HG03135 (cell line): ENCODE measurements around the gene RAB32.

Source experiments
- ATAC-seq: cut with Tn5 transposase; IDR thresholded peaks from one replicate; pipeline ENCODE4 v1.9.1; 2021; ENCODE audit warnings: mild to moderate bottlenecking, moderate library complexity; ENCODE audit not compliant: unreplicated experiment

Gene RAB32

GRCh38 chr6:146581968-146582367 is 38.3 kb downstream of the RAB32 start:
- no peak for ATAC-seq

DNA sequence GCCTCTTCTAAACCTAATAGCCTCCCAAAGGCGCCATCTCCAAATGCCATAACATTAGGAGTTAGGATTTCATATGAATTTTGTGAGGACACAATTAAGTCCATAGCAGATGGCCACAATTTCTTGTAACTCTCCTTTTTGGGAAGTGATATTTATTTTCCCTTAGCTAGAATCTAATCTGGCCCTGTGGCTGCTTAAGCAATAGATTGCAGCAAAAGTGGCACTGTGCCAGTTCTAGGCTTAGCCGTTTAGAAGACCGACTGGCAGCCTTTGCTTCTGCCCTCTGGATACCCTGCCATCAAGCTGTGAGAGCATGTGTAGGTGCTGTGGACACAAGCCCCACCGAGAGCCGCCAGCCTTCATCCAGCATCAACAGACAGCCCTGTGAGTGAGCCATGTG is 39.2 kb downstream of the RAB32 start:
- ATAC-seq = no peak

DNA sequence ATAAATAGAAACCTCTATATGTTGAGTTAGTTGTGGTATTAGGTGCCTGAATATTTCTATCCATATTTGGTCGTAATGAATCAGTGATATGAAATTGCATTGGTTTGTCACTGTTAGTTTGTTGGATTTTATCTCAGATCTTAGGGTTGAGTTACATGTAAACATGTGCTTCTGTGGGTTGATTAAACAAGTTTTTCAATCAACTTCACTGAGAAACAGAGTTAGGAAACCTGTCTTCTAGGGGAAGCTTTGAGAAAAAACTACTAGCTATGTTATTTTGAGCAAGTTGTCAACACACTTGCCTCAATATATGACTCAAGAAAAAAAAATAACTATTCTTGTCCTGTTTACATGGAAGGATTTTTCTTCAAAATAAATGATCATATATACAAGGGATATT is 40.3 kb downstream of the RAB32 start:
- no peak for ATAC-seq

- no peak for ATAC-seq
Measured at GRCh38 chr6:146587459-146587858, 43.8 kb downstream of the RAB32 start.

GRCh38 chr6:146590492-146590891 is 46.9 kb downstream of the RAB32 start:
- no peak for ATAC-seq

DNA sequence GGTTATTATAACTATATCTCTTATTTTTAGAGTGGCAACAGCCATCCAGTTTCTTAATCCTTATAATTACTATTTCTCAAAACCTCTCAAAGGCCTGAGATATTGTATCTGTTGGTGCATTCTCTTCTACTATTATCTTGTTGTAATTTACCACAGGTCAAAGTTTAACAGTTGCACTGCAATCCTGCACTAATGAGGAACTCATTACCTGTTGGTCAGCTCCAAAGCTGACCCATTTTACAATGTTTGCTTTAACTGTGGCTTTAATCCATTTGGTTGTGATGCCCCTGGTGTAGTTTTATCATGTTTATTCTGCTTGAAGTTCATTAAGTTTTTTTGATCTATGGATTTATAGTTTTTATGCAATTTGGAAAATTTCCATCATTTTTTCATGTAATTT is 48.8 kb downstream of the RAB32 start:
- no peak for ATAC-seq

- no peak for ATAC-seq
Measured at GRCh38 chr6:146593986-146594385, 50.4 kb downstream of the RAB32 start.

- no peak for ATAC-seq
Measured at GRCh38 chr6:146594495-146594894, 50.9 kb downstream of the RAB32 start.

- no peak for ATAC-seq
Measured at GRCh38 chr6:146595972-146596731, 52.5 kb downstream of the RAB32 start.

GRCh38 chr6:146598772-146599405 is 55.3 kb downstream of the RAB32 start, which contains the start of gene ADGB:
ADGB (plus strand) TSS chr6:146598972; CDS start chr6:146599041, 69 bp downstream.
- no peak for ATAC-seq

GRCh38 chr6:146601352-146601751 is 57.7 kb downstream of the RAB32 start:
- no peak for ATAC-seq

GRCh38 chr6:146602526-146602925 is 58.9 kb downstream of the RAB32 start:
- ATAC-seq = no peak
